Measurements from ENCODE around the gene MAPKBP1.

DNA sequence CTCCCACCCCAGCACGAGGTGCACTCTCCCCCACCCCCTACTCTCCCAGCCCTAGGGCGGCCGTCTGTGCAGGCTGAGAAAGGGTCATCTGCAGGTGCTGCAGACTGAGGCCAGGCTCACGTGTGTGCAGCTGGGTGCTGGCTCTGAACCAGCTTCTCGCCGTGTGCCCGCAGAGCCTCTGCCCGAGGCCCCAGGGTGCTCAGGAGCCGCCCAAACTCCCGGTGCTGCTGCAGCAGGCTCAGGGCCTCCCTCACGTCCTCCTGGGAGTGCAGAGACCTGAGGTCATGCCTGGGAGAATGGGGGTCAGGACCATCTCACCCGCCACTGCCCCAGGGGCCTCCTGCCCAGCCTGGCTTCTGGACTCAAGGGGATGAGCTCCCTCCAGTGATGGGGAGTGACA lies 102.4 kb downstream of the MAPKBP1 start:
- TF ChIP-seq, protein P1, sequence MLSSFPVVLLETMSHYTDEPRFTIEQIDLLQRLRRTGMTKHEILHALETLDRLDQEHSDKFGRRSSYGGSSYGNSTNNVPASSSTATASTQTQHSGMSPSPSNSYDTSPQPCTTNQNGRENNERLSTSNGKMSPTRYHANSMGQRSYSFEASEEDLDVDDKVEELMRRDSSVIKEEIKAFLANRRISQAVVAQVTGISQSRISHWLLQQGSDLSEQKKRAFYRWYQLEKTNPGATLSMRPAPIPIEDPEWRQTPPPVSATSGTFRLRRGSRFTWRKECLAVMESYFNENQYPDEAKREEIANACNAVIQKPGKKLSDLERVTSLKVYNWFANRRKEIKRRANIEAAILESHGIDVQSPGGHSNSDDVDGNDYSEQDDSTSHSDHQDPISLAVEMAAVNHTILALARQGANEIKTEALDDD (IDR thresholded peaks at IDR 0.05), result no peak
- TF ChIP-seq, protein P2, sequence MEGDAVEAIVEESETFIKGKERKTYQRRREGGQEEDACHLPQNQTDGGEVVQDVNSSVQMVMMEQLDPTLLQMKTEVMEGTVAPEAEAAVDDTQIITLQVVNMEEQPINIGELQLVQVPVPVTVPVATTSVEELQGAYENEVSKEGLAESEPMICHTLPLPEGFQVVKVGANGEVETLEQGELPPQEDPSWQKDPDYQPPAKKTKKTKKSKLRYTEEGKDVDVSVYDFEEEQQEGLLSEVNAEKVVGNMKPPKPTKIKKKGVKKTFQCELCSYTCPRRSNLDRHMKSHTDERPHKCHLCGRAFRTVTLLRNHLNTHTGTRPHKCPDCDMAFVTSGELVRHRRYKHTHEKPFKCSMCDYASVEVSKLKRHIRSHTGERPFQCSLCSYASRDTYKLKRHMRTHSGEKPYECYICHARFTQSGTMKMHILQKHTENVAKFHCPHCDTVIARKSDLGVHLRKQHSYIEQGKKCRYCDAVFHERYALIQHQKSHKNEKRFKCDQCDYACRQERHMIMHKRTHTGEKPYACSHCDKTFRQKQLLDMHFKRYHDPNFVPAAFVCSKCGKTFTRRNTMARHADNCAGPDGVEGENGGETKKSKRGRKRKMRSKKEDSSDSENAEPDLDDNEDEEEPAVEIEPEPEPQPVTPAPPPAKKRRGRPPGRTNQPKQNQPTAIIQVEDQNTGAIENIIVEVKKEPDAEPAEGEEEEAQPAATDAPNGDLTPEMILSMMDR (IDR thresholded peaks at IDR 0.05 in 2 of 3, conservative IDR thresholded peaks at IDR 0.05 in 1 of 3; ENCODE audit: insufficient read depth in 2 of 3, low read depth in 1 of 3, low read length in 3 of 3), result no peak
- TF ChIP-seq SMC3 (conservative IDR thresholded peaks at IDR 0.05; ENCODE audit: insufficient read depth, low read depth, low read length), result no peak
- no peak for TF ChIP-seq JUNB (CRISPR knock-in tag; conservative IDR thresholded peaks at IDR 0.05)
- no peak for TF ChIP-seq SIN3A (IDR thresholded peaks at IDR 0.05; ENCODE audit: borderline replicate concordance in 2 of 2, control insufficient read depth in 1 of 2, low read depth in 2 of 2, low read length in 2 of 2)
- TF ChIP-seq, protein P3, sequence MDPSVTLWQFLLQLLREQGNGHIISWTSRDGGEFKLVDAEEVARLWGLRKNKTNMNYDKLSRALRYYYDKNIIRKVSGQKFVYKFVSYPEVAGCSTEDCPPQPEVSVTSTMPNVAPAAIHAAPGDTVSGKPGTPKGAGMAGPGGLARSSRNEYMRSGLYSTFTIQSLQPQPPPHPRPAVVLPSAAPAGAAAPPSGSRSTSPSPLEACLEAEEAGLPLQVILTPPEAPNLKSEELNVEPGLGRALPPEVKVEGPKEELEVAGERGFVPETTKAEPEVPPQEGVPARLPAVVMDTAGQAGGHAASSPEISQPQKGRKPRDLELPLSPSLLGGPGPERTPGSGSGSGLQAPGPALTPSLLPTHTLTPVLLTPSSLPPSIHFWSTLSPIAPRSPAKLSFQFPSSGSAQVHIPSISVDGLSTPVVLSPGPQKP (CRISPR knock-in tag; IDR thresholded peaks at IDR 0.05), result no peak
- TF ChIP-seq FOXA1 (IDR thresholded peaks at IDR 0.05; ENCODE audit: borderline replicate concordance), result no peak
- TF ChIP-seq ZKSCAN1 (IDR thresholded peaks at IDR 0.05; ENCODE audit: low read depth, low read length), result no peak
- TF ChIP-seq YY1 (IDR thresholded peaks at IDR 0.05; ENCODE audit: borderline replicate concordance in 1 of 3, control insufficient read depth in 1 of 3, extremely low read depth in 1 of 3, insufficient read depth in 3 of 3, insufficient read length in 1 of 3, insufficient replicate concordance in 2 of 3, low read depth in 1 of 3, low read length in 2 of 3), result no peak
- TF ChIP-seq FOXM1 (IDR thresholded peaks at IDR 0.05; ENCODE audit: low read depth), result no peak
- TF ChIP-seq FOXM1 (CRISPR knock-in tag; IDR thresholded peaks at IDR 0.05; ENCODE audit: low read depth), result no peak
- TF ChIP-seq HDAC2 (IDR thresholded peaks at IDR 0.05), result no peak
- no peak for TF ChIP-seq ZNF785 (CRISPR knock-in tag; IDR thresholded peaks at IDR 0.05)
- no peak for TF ChIP-seq CEBPB (tag; IDR thresholded peaks at IDR 0.05)

All from K562 (cell line).